ENCODE data around the gene KCNAB3.

The KCNAB3 gene

DNA sequence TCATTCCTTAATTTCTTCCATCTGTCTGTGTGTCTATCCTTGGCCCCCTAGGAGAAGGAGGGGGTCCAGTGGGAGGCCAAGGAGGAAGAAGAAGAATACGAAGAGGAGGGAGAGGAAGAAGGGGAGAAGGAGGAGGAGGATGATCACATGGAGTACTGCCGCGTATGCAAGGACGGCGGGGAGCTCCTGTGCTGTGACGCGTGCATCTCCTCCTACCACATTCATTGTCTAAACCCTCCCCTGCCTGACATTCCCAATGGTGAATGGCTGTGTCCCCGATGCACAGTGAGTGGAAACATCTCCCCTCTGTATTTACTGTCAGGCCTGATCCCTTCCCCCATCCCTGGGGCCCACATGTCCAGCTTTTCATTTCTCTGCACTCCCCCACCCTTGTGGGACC lies 34.8 kb downstream of the KCNAB3 start:
- DNase-seq: no peak

- no peak for DNase-seq
Observed at GRCh38 chr17:7894226-7894625, 35.4 kb downstream of the KCNAB3 start.

DNA sequence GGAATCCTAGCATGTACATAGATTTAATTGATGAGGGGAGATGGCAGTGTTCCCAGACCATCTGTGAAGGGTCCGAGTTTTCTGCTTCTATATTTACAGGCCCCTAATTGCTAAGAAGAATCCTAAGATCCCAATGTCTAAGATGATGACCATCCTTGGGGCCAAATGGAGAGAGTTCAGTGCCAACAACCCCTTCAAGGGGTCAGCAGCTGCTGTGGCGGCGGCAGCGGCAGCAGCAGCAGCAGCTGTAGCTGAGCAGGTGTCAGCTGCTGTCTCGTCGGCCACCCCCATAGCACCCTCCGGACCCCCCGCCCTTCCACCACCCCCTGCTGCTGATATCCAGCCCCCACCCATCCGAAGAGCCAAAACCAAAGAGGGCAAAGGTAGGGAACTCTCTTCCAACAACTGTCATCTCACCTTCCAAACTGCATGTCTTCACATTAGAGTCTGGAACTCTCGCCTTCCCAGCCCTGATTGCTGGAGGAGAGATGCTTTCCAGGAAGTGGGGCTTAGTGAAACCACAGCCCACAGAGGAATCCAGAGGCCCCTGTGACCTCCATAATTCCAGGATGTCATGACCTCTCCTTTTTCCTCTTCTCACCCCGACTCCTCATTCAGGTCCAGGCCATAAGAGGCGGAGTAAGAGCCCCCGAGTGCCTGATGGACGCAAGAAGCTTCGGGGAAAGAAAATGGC lies 36.3 kb downstream of the KCNAB3 start:
- no peak for DNase-seq

GRCh38 chr17:7889166-7889955 lies 40.3 kb downstream of the KCNAB3 start:
- peak; percentile 95 for DNase-seq

DNA sequence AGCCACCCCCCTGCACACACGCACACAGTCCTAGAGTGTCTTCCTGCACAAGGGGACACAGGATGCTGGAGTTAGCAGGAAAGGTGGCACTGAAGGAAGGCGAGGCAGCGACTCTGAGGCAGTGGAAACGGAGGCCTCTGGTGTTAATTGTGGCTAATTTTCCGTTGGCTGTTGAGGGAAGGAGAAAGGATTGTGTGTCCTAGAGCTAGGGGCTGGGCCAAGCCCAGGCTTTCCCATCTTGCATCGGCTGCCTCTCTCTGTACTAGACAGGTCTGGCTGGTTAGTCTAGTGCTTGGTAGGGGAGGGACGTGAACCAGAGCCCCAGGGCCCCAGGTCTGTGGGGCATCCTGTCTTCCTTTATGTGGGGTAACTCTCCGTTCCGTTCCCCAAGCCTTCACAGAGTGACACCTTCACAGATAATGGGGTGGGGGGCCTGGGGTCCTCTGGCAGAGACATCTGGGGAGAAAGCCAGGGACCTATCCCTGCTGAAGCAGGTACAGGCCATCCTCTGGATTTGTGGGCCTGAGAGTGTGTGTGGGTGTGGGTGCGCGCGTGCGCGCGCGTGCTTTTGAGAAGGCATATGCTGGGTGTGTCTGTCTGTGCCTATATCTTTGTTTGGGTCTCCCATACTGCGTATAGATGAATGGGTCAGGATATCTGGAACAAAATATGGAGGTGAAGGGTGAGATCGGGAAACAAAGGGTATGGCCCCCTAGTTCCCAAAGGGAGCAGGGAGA lies 41.3 kb downstream of the KCNAB3 start, which contains the start of gene CHD3:
Gene CHD3 (plus strand): TSS at position 606 of the 737 bp plus-strand sequence. CDS start 212 bp downstream, outside the sequence.
- DNase-seq: no peak

DNA sequence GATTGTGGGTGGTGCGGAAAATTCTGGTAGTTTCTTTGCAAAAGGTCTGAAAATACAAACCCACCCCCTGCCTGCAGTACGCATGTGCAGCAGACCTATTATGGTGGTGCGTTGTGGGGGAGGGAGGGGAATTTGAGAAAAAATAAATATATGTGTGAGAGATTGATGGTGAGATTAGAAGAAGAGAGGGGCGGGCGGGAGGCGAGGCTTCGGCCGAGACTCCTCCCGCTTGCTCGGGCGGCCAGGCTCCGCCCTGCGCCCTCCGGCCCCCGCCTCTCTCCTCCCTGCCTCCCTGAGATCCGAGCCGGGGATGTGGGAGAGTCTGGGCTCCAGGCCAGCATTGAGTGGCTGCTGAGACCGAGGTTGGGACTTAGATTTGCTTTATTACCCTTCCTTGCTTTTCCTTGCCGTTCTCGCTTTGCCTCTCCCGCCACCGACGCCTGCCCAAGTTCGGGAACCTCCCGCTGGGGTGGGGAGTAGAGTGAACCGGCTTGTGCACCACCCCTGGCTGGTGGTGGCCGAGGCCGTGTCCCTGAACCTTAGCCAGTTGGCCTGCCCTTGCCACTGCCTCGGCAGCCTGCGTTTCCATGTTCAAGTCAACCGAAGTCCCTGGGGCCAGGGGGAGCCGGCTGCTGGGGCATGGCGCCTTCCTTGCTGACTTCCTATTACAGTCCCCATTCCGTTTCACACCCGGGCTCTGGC lies 42.0 kb downstream of the KCNAB3 start:
- DNase-seq: peak; percentile 97

- DNase-seq: no peak
Observed at GRCh38 chr17:7887038-7887481, 42.6 kb downstream of the KCNAB3 start.

GRCh38 chr17:7886227-7887037 lies 43.2 kb downstream of the KCNAB3 start:
- DNase-seq: peak; percentile 39

DNA sequence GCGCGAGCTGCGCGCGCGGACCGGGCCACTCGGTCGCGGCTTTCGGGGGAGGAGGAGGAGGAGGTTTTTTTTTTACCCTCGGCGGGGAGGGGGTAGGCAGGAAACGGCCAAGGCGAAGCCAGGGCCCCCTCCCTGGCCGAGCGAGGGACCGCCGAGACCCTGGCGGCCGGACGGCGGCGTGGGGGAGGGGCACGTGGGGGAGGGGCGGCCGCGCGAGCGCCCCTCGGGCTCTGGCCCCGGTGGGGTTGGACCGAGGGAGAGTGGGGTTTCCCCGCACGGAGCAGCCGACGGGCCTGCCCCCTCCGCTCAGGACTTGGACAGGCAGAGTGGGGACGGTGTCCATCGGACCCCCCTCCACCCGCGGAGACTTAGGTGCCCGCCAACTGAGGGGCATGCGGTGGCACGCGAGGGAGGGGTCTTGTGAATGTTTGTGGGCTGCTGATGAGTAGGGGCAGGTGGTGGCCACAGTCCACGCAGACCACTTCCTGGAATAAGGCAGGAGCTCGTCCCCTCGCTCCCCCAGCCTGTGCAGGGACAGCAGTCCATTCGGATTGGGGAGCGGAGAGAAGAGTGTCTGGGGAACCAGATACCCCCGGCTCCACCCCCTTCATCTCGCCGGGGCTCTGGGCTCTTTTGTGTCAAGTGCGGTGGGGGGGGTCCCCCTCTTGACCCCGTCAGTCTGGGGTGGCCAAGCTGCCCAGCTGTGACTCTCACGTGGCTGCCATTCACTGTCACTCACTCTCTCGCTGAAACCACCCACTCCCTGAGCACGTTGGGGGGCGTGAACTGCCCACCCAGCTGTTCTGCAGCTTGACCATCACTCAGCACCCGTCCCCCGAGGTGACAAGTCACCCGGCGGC lies 44.1 kb downstream of the KCNAB3 start:
- DNase-seq: peak; percentile 69

GRCh38 chr17:7884581-7885366 lies 44.9 kb downstream of the KCNAB3 start:
- DNase-seq: peak; percentile 14

- peak; percentile 52 for DNase-seq
Observed at GRCh38 chr17:7883781-7884386, 45.8 kb downstream of the KCNAB3 start.

DNA sequence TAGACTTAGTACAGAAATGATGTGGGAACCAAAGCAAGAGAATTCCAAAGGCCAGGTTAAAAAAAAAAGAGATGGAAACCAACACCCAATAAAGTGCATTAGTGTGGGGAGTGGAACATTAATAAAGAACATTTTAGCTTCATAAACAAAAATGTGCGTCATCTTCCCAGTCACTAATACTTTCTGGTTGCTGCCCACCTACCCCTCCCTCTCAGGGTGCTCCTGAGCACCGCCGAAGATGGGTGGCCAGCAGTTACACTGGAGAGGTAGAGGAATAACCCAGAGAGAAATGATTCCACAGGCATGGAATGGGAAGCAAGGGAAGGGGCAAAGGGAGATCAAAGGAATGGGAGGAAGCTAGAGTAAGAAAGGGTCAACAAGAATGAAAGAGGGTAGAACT lies 47.0 kb downstream of the KCNAB3 start:
- no peak for DNase-seq

GRCh38 chr17:7882068-7882467 lies 47.6 kb downstream of the KCNAB3 start:
- no peak for DNase-seq

- DNase-seq: no peak
Observed at GRCh38 chr17:7881276-7882054, 48.2 kb downstream of the KCNAB3 start.

DNA sequence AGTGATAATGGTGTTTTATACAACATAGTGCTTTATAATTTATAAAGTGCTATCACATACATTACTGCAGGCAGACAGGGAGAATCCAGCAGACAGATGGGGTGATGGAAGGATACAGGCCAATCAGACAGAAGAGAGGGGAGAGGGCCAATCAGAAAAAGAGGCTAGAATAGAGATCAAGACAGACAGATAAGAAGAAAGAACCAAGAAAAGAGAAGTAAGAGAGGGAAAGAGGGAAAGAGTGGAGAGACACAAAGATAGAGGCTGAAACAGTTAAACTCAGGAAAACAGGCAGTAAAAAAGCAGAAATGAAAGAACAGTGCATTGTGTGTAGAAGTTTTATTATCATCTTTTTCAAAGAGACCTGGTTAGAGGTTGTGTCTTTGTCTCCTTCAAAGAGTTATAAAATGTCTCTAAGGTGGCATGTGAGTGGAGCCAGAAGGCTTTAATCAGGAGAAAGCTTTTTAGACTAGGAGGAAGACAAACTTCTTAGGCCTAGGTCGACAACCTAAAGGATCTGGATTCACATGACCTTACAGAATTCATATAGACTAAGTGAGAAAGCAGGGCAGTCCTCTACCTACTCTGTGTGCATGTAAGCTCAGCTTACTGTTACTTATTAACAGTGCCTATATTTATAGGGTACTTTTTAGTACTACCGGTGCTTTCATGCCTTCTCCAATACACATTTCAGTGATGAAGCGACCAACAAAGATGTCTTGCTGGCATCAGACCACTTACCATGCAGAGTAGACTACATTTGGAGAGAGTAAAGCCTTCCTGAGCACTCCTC lies 49.4 kb downstream of the KCNAB3 start:
- DNase-seq: no peak

DNA sequence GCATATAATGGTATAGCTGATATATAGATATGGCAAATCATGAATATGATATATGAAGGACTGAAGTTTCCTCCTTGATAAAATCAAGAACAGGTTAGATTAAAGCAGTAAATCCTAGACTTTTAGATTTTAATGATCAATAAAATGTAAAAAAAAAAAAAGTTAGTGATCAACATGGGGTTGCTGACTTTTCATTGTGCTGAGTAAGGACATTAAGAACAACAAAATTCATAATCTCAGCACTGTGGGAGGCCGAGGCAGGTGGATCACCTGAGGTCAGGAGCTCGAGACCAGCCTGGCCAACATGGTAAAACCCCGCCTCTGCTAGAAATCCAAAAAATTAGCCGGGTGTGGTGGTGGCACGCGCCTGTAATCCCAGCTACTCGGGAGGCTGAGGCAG lies 51.4 kb downstream of the KCNAB3 start:
- no peak for DNase-seq

- DNase-seq: no peak
Observed at GRCh38 chr17:7875804-7876370, 53.8 kb downstream of the KCNAB3 start.

DNA sequence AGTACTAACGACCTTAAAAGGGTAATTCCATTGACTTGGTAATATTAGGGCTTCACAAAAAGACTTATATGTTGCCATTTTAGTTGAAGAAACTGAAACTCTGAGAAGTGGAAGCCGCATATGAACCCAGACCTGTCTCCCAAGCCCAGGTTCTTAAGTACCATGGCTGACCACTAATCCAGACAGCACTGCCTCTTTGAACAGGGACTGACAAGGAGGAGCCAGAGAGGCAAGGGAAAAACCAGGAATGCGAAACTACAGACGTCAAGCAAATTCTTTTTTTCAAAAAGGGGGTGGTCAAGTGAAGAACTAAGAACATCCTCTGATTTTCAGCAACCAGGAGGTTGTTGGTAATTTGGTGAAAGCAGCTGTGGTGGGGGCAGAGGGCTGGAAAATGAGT lies 56.6 kb downstream of the KCNAB3 start:
- no peak for DNase-seq
